PC-3 (cell line): ENCODE data around the gene PSMA7.

Experiments used
- CTCF ChIP-seq: fragments of 300-600 bp; sonication (generic); conservative IDR thresholded peaks from 2 replicates; pipeline ENCODE4 v1.5.1; 2017; ENCODE audit warnings: antibody characterized with exemption, low read depth, mild to moderate bottlenecking, low read length
- EZH2 ChIP-seq: fragments of 300-600 bp; sonication (generic); IDR thresholded peaks from one replicate; pipeline ENCODE4 v1.6.1; 2017; ENCODE audit warnings: antibody characterized with exemption, mild to moderate bottlenecking, low read length; ENCODE audit not compliant: unreplicated experiment
- EZH2phosphoT487 ChIP-seq: fragments of 300-600 bp; sonication (generic); IDR thresholded peaks from 2 replicates; pipeline ENCODE4 v1.6.1; 2018; ENCODE audit warnings: mild to moderate bottlenecking, antibody characterized with exemption, low read length, borderline replicate concordance

GRCh38 chr20:62162765-62163484 lies 19.7 kb upstream of the PSMA7 start:
- TF ChIP-seq CTCF (no peak), EZH2 (no peak), EZH2phosphoT487 (no peak)
